ENCODE results near the gene P4HTM.

P4HTM gene

DNA sequence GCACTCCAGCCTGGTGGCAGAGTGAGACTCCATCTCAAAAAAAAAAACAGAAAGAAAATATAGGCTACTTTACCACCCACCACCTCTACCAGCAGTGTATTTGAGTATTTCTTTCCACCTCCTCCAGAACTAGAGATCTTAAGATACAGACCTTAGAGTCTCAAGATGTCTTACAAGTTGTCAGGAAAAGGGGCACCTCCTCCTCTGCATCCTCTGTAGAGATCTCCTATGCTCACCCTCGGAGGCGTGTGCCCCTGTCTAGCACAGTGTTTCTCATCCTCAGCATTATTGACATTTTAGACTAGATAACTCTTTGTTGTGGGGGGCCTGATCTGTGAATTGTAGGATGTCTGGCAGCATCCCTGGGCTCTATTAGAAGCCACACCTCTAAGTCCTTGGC is 27.7 kb upstream of the P4HTM start:
- Histone ChIP-seq H3K36me3 (ENCODE audit: control insufficient read depth, insufficient read depth, low read length) (peaks cover 86% of the 10 kb centered on the region), H3K4me3 (ENCODE audit: extremely low read depth, insufficient read depth, low read length, poor library complexity, severe bottlenecking) (no peak overlapping the region), H3K9me3 (ENCODE audit: control insufficient read depth, low read length) (no peaks in the 10 kb centered on the region), H3K27ac (ENCODE audit: low read depth, low read length, severe bottlenecking) (no peak overlapping the region), H3K4me1 (ENCODE audit: control insufficient read depth, insufficient read depth, low read length, poor library complexity, severe bottlenecking) (no peaks in the 10 kb centered on the region)
- WGBS, 2 experiments (ENCODE audit: insufficient coverage in 2 of 2): no CpG with 5 or more reads among the region's 2 CpGs

DNA sequence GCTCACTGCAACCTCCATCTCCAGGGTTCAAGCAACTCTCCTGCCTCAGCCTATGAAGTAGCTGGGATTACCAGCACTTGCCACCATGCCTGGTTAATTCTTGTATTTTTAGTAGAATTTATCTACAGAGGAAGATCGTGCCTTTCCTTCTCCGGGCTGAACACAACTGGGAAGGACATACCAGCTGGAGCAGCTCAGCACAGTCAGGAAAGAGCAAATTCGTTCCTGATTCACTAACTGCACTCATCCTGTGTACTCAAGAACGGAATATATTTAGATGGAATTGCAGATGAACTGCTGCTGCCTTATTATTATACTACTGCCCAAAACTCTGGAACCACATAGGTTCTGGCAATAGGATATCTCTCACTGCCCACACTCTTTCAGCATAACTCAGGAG is 27.1 kb upstream of the P4HTM start:
- 100% methylated on average over 1 to 4 of the region's 4 CpGs for WGBS, 2 experiments (ENCODE audit: insufficient coverage in 2 of 2)
- Histone ChIP-seq H3K9me3 (ENCODE audit: control insufficient read depth, low read length) (no peaks in the 10 kb centered on the region), H3K4me1 (ENCODE audit: control insufficient read depth, insufficient read depth, low read length, poor library complexity, severe bottlenecking) (no peaks in the 10 kb centered on the region), H3K27ac (ENCODE audit: low read depth, low read length, severe bottlenecking) (no peak overlapping the region), H3K4me3 (ENCODE audit: extremely low read depth, insufficient read depth, low read length, poor library complexity, severe bottlenecking) (no peak overlapping the region), H3K36me3 (ENCODE audit: control insufficient read depth, insufficient read depth, low read length) (peaks cover 86% of the 10 kb centered on the region)

- Histone ChIP-seq H3K9me3 (ENCODE audit: control insufficient read depth, low read length) (no peaks in the 10 kb centered on the region), H3K4me1 (ENCODE audit: control insufficient read depth, insufficient read depth, low read length, poor library complexity, severe bottlenecking) (no peaks in the 10 kb centered on the region), H3K36me3 (ENCODE audit: control insufficient read depth, insufficient read depth, low read length) (peaks cover 85% of the 10 kb centered on the region), H3K4me3 (ENCODE audit: extremely low read depth, insufficient read depth, low read length, poor library complexity, severe bottlenecking) (no peak overlapping the region), H3K27ac (ENCODE audit: low read depth, low read length, severe bottlenecking) (no peak overlapping the region)
- WGBS, 2 experiments (ENCODE audit: insufficient coverage in 2 of 2): 91 to 92% methylated on average over 2 of the region's 2 CpGs
These were observed 26.4 kb upstream of the P4HTM start for GRCh38 chr3:48963591-48963990.

GRCh38 chr3:48966367-48966766 is 23.7 kb upstream of the P4HTM start:
- no peaks in the 10 kb centered on the region for H3K4me1 ChIP-seq (ENCODE audit: control insufficient read depth, insufficient read depth, low read length, poor library complexity, severe bottlenecking)
- no peak overlapping the region for H3K4me3 ChIP-seq (ENCODE audit: extremely low read depth, insufficient read depth, low read length, poor library complexity, severe bottlenecking)
- H3K36me3 ChIP-seq (ENCODE audit: control insufficient read depth, insufficient read depth, low read length): peaks cover 93% of the 10 kb centered on the region
- H3K27ac ChIP-seq (ENCODE audit: low read depth, low read length, severe bottlenecking): no peak overlapping the region
- no CpG with 5 or more reads among the region's 3 CpGs for WGBS, 2 experiments (ENCODE audit: insufficient coverage in 2 of 2)
- H3K9me3 ChIP-seq (ENCODE audit: control insufficient read depth, low read length): no peaks in the 10 kb centered on the region

DNA sequence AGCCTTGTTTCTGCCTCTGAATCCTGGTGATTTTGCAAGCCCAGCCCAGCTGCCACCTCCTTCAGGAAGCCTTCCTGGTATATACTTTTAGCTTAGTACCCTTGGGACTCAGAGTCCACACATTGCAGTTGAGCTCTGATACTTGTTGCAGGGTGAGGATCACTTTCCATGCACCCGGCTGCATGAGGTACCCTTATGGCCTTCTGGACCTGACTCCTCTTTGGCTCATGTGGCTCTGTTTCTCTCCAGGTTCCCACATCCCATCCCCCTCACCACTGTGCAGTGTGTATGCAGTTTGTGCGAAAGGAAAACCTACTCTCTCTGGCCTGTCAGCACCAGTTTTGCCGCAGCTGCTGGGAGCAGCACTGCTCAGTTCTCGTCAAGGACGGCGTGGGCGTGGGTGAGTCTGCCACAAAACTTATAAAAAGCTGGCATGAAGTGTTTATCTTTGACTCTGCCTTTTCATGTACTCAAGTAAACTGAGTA is 23.1 kb upstream of the P4HTM start:
- Histone ChIP-seq H3K9me3 (ENCODE audit: control insufficient read depth, low read length) (no peaks in the 10 kb centered on the region), H3K27ac (ENCODE audit: low read depth, low read length, severe bottlenecking) (no peak overlapping the region), H3K4me3 (ENCODE audit: extremely low read depth, insufficient read depth, low read length, poor library complexity, severe bottlenecking) (no peak overlapping the region), H3K36me3 (ENCODE audit: control insufficient read depth, insufficient read depth, low read length) (peaks cover 93% of the 10 kb centered on the region), H3K4me1 (ENCODE audit: control insufficient read depth, insufficient read depth, low read length, poor library complexity, severe bottlenecking) (no peaks in the 10 kb centered on the region)
- WGBS, 2 experiments (ENCODE audit: insufficient coverage in 2 of 2): 91 to 95% methylated on average over 7 of the region's 7 CpGs

- H3K36me3 ChIP-seq (ENCODE audit: control insufficient read depth, insufficient read depth, low read length): peaks cover 93% of the 10 kb centered on the region
These were observed 19.5 kb upstream of the P4HTM start for GRCh38 chr3:48970586-48970985.

GRCh38 chr3:48974076-48974864 is 15.8 kb upstream of the P4HTM start:
- H3K27ac ChIP-seq (ENCODE audit: low read depth, low read length, severe bottlenecking): no peak overlapping the region
- WGBS, 2 experiments (ENCODE audit: insufficient coverage in 2 of 2): 94 to 98% methylated on average over 9 of the region's 10 CpGs
- peaks cover 92% of the 10 kb centered on the region for H3K36me3 ChIP-seq (ENCODE audit: control insufficient read depth, insufficient read depth, low read length)
- no peaks in the 10 kb centered on the region for H3K4me1 ChIP-seq (ENCODE audit: control insufficient read depth, insufficient read depth, low read length, poor library complexity, severe bottlenecking)
- no peak overlapping the region for H3K4me3 ChIP-seq (ENCODE audit: extremely low read depth, insufficient read depth, low read length, poor library complexity, severe bottlenecking)
- H3K9me3 ChIP-seq (ENCODE audit: control insufficient read depth, low read length): no peaks in the 10 kb centered on the region

More at GRCh38 chr3:48970586-48970985, 19.5 kb upstream of the P4HTM start:
- H3K4me3 ChIP-seq (ENCODE audit: extremely low read depth, insufficient read depth, low read length, poor library complexity, severe bottlenecking): no peak overlapping the region
- 95 to 97% methylated on average over 4 to 6 of the region's 6 CpGs for WGBS, 2 experiments (ENCODE audit: insufficient coverage in 2 of 2)
- H3K27ac ChIP-seq (ENCODE audit: low read depth, low read length, severe bottlenecking): no peak overlapping the region
- no peaks in the 10 kb centered on the region for H3K4me1 ChIP-seq (ENCODE audit: control insufficient read depth, insufficient read depth, low read length, poor library complexity, severe bottlenecking)
- no peaks in the 10 kb centered on the region for H3K9me3 ChIP-seq (ENCODE audit: control insufficient read depth, low read length)

DNA sequence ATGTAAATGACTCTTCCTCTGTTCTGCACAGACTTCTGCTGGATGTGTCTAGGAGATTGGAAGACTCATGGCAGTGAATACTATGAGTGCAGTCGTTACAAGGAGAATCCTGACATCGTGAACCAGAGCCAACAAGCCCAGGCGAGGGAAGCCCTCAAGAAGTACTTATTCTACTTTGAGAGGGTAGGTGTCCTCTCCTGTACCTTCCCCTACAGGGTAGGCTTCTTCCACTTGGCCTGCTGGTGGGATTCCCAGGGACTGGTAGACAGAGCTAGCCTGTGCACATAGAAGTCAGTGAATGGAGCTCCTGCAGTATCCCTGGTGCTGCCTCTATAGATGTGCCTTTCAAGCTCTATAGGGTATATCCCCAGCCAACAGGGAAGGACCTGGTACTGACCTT is 10.6 kb upstream of the P4HTM start:
- Histone ChIP-seq H3K4me1 (ENCODE audit: control insufficient read depth, insufficient read depth, low read length, poor library complexity, severe bottlenecking) (peaks cover 3% of the 10 kb centered on the region), H3K36me3 (ENCODE audit: control insufficient read depth, insufficient read depth, low read length) (peaks cover 91% of the 10 kb centered on the region), H3K9me3 (ENCODE audit: control insufficient read depth, low read length) (no peaks in the 10 kb centered on the region), H3K4me3 (ENCODE audit: extremely low read depth, insufficient read depth, low read length, poor library complexity, severe bottlenecking) (no peak overlapping the region), H3K27ac (ENCODE audit: low read depth, low read length, severe bottlenecking) (no peak overlapping the region)
- WGBS, 2 experiments (ENCODE audit: insufficient coverage in 2 of 2): 83 to 100% methylated on average over 1 to 3 of the region's 3 CpGs

GRCh38 chr3:48980295-48980694 is 9.7 kb upstream of the P4HTM start:
- peaks cover 3% of the 10 kb centered on the region for H3K4me1 ChIP-seq (ENCODE audit: control insufficient read depth, insufficient read depth, low read length, poor library complexity, severe bottlenecking)
- no peak overlapping the region for H3K4me3 ChIP-seq (ENCODE audit: extremely low read depth, insufficient read depth, low read length, poor library complexity, severe bottlenecking)
- peaks cover 87% of the 10 kb centered on the region for H3K36me3 ChIP-seq (ENCODE audit: control insufficient read depth, insufficient read depth, low read length)
- 93 to 100% methylated on average over 3 to 4 of the region's 4 CpGs for WGBS, 2 experiments (ENCODE audit: insufficient coverage in 2 of 2)
- no peak overlapping the region for H3K27ac ChIP-seq (ENCODE audit: low read depth, low read length, severe bottlenecking)
- no peaks in the 10 kb centered on the region for H3K9me3 ChIP-seq (ENCODE audit: control insufficient read depth, low read length)

GRCh38 chr3:48982016-48982415 is 8.0 kb upstream of the P4HTM start:
- peaks cover 79% of the 10 kb centered on the region for H3K36me3 ChIP-seq (ENCODE audit: control insufficient read depth, insufficient read depth, low read length)

GRCh38 chr3:48982686-48983085 is 7.4 kb upstream of the P4HTM start:
- 90 to 91% methylated on average over 5 of the region's 5 CpGs for WGBS, 2 experiments (ENCODE audit: insufficient coverage in 2 of 2)
- Histone ChIP-seq H3K36me3 (ENCODE audit: control insufficient read depth, insufficient read depth, low read length) (peaks cover 72% of the 10 kb centered on the region), H3K4me1 (ENCODE audit: control insufficient read depth, insufficient read depth, low read length, poor library complexity, severe bottlenecking) (peaks cover 3% of the 10 kb centered on the region), H3K4me3 (ENCODE audit: extremely low read depth, insufficient read depth, low read length, poor library complexity, severe bottlenecking) (no peak overlapping the region), H3K27ac (ENCODE audit: low read depth, low read length, severe bottlenecking) (no peak overlapping the region), H3K9me3 (ENCODE audit: control insufficient read depth, low read length) (no peaks in the 10 kb centered on the region)

More at GRCh38 chr3:48982016-48982415, 8.0 kb upstream of the P4HTM start:
- Histone ChIP-seq H3K27ac (ENCODE audit: low read depth, low read length, severe bottlenecking) (no peak overlapping the region), H3K4me1 (ENCODE audit: control insufficient read depth, insufficient read depth, low read length, poor library complexity, severe bottlenecking) (peaks cover 3% of the 10 kb centered on the region), H3K9me3 (ENCODE audit: control insufficient read depth, low read length) (no peaks in the 10 kb centered on the region), H3K4me3 (ENCODE audit: extremely low read depth, insufficient read depth, low read length, poor library complexity, severe bottlenecking) (no peak overlapping the region)

All from mesodermal cell (in vitro differentiated cells).